Measurements from ENCODE around the gene TESMIN. TPM values are rescaled to one million over a fixed set of nuclear protein-coding genes. Genes with fewer than 3 reads are reported as not detected.

TESMIN gene
- total RNA-seq, 1 donor from 2014 or later = 1.1 TPM

- no peak overlapping the region for H2AFZ ChIP-seq (ENCODE audit: low read depth, low read length)
- no peak overlapping the region for H3K4me3 ChIP-seq (ENCODE audit: insufficient read depth, low read depth, low read length)
- no peaks in the 10 kb centered on the region for H3K9me3 ChIP-seq (ENCODE audit: insufficient read depth, low read depth, low read length)
- H3K4me3 Mint-ChIP-seq (ENCODE audit: unreplicated experiment) = no peak overlapping the region
- H3K9me3 Mint-ChIP-seq (ENCODE audit: unreplicated experiment) = no peaks in the 10 kb centered on the region
- TF ChIP-seq EZH2 (IDR thresholded peaks at IDR 0.05; ENCODE audit: insufficient read depth, low read length) = no peak
- no peak for TF ChIP-seq CTCF (IDR thresholded peaks at IDR 0.05; ENCODE audit: insufficient read depth, low read depth, low read length)
- no peak overlapping the region for H3K27ac Mint-ChIP-seq (ENCODE audit: unreplicated experiment)
- H3K4me1 Mint-ChIP-seq (ENCODE audit: low read depth, unreplicated experiment) = no peaks in the 10 kb centered on the region
- H3K4me2 ChIP-seq (ENCODE audit: low read length) = no peak overlapping the region
- no peaks in the 10 kb centered on the region for H3K4me1 ChIP-seq (ENCODE audit: insufficient read depth, low read length)
- no peaks in the 10 kb centered on the region for H3K36me3 ChIP-seq (ENCODE audit: insufficient read depth, low read length)
- H3K36me3 Mint-ChIP-seq (ENCODE audit: low read depth, unreplicated experiment) = peaks cover 2% of the 10 kb centered on the region
- H3K27me3 ChIP-seq (ENCODE audit: insufficient read depth, low read length) = peaks cover 4% of the 10 kb centered on the region
- H3K9ac ChIP-seq (ENCODE audit: low read length) = no peak overlapping the region
- H3K27ac ChIP-seq (ENCODE audit: low read depth, low read length) = no peak overlapping the region
- no peaks in the 10 kb centered on the region for H4K20me1 ChIP-seq (ENCODE audit: insufficient read depth, low read length)
- H3K27me3 Mint-ChIP-seq (ENCODE audit: low read depth, unreplicated experiment) = peaks cover 41% of the 10 kb centered on the region
- DNase-seq (ENCODE audit: low read depth) (no peak), FAIRE-seq (no peak)
- H3K79me2 ChIP-seq (ENCODE audit: insufficient read depth, low read length) = no peaks in the 10 kb centered on the region
Observed at GRCh38 chr11:68778205-68778604, 26.9 kb upstream of the TESMIN start.

- no peak overlapping the region for H3K4me2 ChIP-seq (ENCODE audit: low read length)
- no peaks in the 10 kb centered on the region for H3K79me2 ChIP-seq (ENCODE audit: insufficient read depth, low read length)
- H3K9ac ChIP-seq (ENCODE audit: low read length) = no peak overlapping the region
- peaks cover 40% of the 10 kb centered on the region for H3K27me3 Mint-ChIP-seq (ENCODE audit: low read depth, unreplicated experiment)
- H3K27ac ChIP-seq (ENCODE audit: low read depth, low read length) = no peak overlapping the region
- H3K9me3 Mint-ChIP-seq (ENCODE audit: unreplicated experiment) = no peaks in the 10 kb centered on the region
- H3K4me1 Mint-ChIP-seq (ENCODE audit: low read depth, unreplicated experiment) = no peaks in the 10 kb centered on the region
- no peaks in the 10 kb centered on the region for H3K9me3 ChIP-seq (ENCODE audit: insufficient read depth, low read depth, low read length)
- no peak overlapping the region for H3K27ac Mint-ChIP-seq (ENCODE audit: unreplicated experiment)
- no peak overlapping the region for H2AFZ ChIP-seq (ENCODE audit: low read depth, low read length)
- TF ChIP-seq CTCF (IDR thresholded peaks at IDR 0.05; ENCODE audit: insufficient read depth, low read depth, low read length) = no peak
- no peak for TF ChIP-seq EZH2 (IDR thresholded peaks at IDR 0.05; ENCODE audit: insufficient read depth, low read length)
- no peaks in the 10 kb centered on the region for H3K4me1 ChIP-seq (ENCODE audit: insufficient read depth, low read length)
- H3K4me3 Mint-ChIP-seq (ENCODE audit: unreplicated experiment) = peak overlapping the region; percentile 50
- H3K36me3 ChIP-seq (ENCODE audit: insufficient read depth, low read length) = no peaks in the 10 kb centered on the region
- peaks cover 2% of the 10 kb centered on the region for H3K36me3 Mint-ChIP-seq (ENCODE audit: low read depth, unreplicated experiment)
- H3K27me3 ChIP-seq (ENCODE audit: insufficient read depth, low read length) = peaks cover 4% of the 10 kb centered on the region
- FAIRE-seq (no peak), DNase-seq (ENCODE audit: low read depth) (no peak)
- no peaks in the 10 kb centered on the region for H4K20me1 ChIP-seq (ENCODE audit: insufficient read depth, low read length)
- no peak overlapping the region for H3K4me3 ChIP-seq (ENCODE audit: insufficient read depth, low read depth, low read length)
Observed at GRCh38 chr11:68776442-68777235, 25.3 kb upstream of the TESMIN start.

GRCh38 chr11:68775951-68776388 lies 24.6 kb upstream of the TESMIN start:
- H4K20me1 ChIP-seq (ENCODE audit: insufficient read depth, low read length) = no peaks in the 10 kb centered on the region
- no peak overlapping the region for H2AFZ ChIP-seq (ENCODE audit: low read depth, low read length)
- Mint-ChIP-seq H3K27me3 (ENCODE audit: low read depth, unreplicated experiment) (peaks cover 42% of the 10 kb centered on the region), H3K9me3 (ENCODE audit: unreplicated experiment) (no peaks in the 10 kb centered on the region), H3K27ac (ENCODE audit: unreplicated experiment) (no peak overlapping the region), H3K36me3 (ENCODE audit: low read depth, unreplicated experiment) (peaks cover 2% of the 10 kb centered on the region), H3K4me3 (ENCODE audit: unreplicated experiment) (peak overlapping the region; percentile 50), H3K4me1 (ENCODE audit: low read depth, unreplicated experiment) (no peaks in the 10 kb centered on the region)
- H3K27ac ChIP-seq (ENCODE audit: low read depth, low read length) = no peak overlapping the region
- H3K4me2 ChIP-seq (ENCODE audit: low read length) = no peak overlapping the region
- peaks cover 4% of the 10 kb centered on the region for H3K27me3 ChIP-seq (ENCODE audit: insufficient read depth, low read length)
- no peak overlapping the region for H3K9ac ChIP-seq (ENCODE audit: low read length)
- H3K36me3 ChIP-seq (ENCODE audit: insufficient read depth, low read length) = no peaks in the 10 kb centered on the region
- FAIRE-seq (no peak), DNase-seq (ENCODE audit: low read depth) (no peak)
- no peaks in the 10 kb centered on the region for H3K9me3 ChIP-seq (ENCODE audit: insufficient read depth, low read depth, low read length)
- no peak overlapping the region for H3K4me3 ChIP-seq (ENCODE audit: insufficient read depth, low read depth, low read length)
- H3K4me1 ChIP-seq (ENCODE audit: insufficient read depth, low read length) = no peaks in the 10 kb centered on the region
- TF ChIP-seq CTCF (IDR thresholded peaks at IDR 0.05; ENCODE audit: insufficient read depth, low read depth, low read length) (no peak), EZH2 (IDR thresholded peaks at IDR 0.05; ENCODE audit: insufficient read depth, low read length) (no peak)
- H3K79me2 ChIP-seq (ENCODE audit: insufficient read depth, low read length) = no peaks in the 10 kb centered on the region
